Tracheal epithelial cell (primary cell): ENCODE data around the gene OR12D2. TPM values are rescaled to one million over a fixed set of nuclear protein-coding genes. Genes with fewer than 3 reads are reported as not detected.

Experiments used
- total RNA-seq: library from RNA; depleted of rRNA; stranded (reverse); fragments of >200 nt; gene quantifications from 2 replicates; pipeline ENCODE4 v1.2.1, GENCODE V29; 2014

OR12D2 gene, protein sequence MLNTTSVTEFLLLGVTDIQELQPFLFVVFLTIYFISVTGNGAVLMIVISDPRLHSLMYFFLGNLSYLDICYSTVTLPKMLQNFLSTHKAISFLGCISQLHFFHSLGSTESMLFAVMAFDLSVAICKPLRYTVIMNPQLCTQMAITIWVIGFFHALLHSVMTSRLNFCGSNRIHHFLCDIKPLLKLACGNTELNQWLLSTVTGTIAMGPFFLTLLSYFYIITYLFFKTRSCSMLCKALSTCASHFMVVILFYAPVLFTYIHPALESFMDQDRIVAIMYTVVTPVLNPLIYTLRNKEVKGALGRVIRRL
- not detected in 2 replicates for total RNA-seq

GRCh38 chr6:29395331-29395730 lies at the start of gene OR12D2:
TSS of gene OR12D2 (plus strand) at chr6:29395631. CDS start at chr6:29396700, 1,069 bp downstream.

DNA sequence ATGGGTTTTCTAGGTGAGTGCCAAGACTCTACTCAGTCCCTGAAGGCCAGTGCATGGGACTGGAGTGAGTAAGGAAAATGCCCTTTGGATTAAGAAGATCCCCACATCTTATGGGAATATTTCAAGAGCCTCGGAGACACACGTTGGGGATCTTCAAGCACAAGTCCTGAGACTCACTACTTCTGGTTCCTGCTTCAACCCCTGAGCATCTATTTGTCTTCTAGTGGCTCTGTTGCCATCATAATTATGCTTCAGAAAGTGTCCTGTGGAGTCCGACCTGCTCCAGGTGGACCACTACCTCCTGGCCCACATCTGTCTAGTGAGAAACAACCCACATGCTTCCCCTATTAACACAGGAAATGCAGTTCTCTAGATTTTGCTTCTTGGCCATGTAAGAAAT lies 26.7 kb upstream of the OR12D2 start, which contains the start of gene OR5V1:
Gene OR5V1, minus strand, starts transcription at position 101 of the 400 bp plus-strand sequence. CDS start 12,670 bp downstream, outside the sequence.

GRCh38 chr6:29375191-29375590 lies 20.2 kb upstream of the OR12D2 start, which contains the start of gene OR12D3:
TSS of gene OR12D3 (minus strand) at chr6:29375291. CDS start at chr6:29375287, 4 bp downstream.

DNA sequence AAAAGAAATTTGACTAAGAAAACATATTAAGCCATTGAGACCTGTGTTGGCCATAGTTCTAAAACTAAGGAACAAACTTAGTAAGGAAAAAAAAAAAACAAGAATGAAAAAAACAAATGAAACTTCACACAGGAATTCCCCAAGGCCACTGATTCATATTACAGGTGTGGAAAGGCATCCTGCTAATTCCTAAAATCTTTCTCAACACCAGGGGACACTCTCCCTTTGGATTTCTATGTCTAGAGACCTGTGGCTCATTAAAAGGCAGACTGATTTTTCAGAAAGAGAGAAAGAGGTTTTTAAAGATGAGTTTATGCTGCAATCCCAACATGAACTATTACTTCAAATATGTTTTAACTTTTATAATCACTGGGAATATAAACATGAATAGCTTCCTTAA lies 19.2 kb downstream of the OR12D2 start, which contains the start of gene OR12D1:
Gene OR12D1, plus strand, starts transcription at position 341 of the 400 bp plus-strand sequence.

GRCh38 chr6:29439006-29439405 lies 43.6 kb downstream of the OR12D2 start, which contains the start of gene OR10C1:
TSS of gene OR10C1 (plus strand) at chr6:29439306. CDS start at chr6:29440016, 710 bp downstream.

Other genes starting within 250 kb of the OR12D2 start
- not detected in 2 replicates for gene OR2J2, start 224.7 kb upstream of the OR12D2 start, total RNA-seq
- not detected in 2 replicates for gene OR14J1, start 93.9 kb upstream of the OR12D2 start, total RNA-seq
- not detected in 2 replicates for gene OR5V1, start 26.8 kb upstream of the OR12D2 start, total RNA-seq
- gene OR12D3, start 20.3 kb upstream of the OR12D2 start, total RNA-seq = not detected in 2 replicates
- gene OR12D1, start 19.3 kb downstream of the OR12D2 start, total RNA-seq = not detected in 2 replicates
- gene OR10C1, start 43.7 kb downstream of the OR12D2 start, total RNA-seq = not detected in 2 replicates
- not detected in 2 replicates for gene OR11A1, start 61.4 kb downstream of the OR12D2 start, total RNA-seq
- not detected in 2 replicates for gene OR2H1, start 61.5 kb downstream of the OR12D2 start, total RNA-seq
- gene MAS1L, start 92.3 kb downstream of the OR12D2 start, total RNA-seq = not detected in 2 replicates
- gene UBD, start 164.1 kb downstream of the OR12D2 start, total RNA-seq = 9.9 TPM in 1 of 2 replicates, not detected in the other
- gene OR2H2, start 189.5 kb downstream of the OR12D2 start, total RNA-seq = 0.24 TPM in 1 of 2 replicates, not detected in the other
- gene GABBR1, start 237.6 kb downstream of the OR12D2 start, total RNA-seq = 4.9 and 9.6 TPM in 2 replicates